ENCODE results near the gene ANGPT4. TPM values are rescaled to one million over a fixed set of nuclear protein-coding genes. Genes with fewer than 3 reads are reported as not detected.

ANGPT4 gene, protein sequence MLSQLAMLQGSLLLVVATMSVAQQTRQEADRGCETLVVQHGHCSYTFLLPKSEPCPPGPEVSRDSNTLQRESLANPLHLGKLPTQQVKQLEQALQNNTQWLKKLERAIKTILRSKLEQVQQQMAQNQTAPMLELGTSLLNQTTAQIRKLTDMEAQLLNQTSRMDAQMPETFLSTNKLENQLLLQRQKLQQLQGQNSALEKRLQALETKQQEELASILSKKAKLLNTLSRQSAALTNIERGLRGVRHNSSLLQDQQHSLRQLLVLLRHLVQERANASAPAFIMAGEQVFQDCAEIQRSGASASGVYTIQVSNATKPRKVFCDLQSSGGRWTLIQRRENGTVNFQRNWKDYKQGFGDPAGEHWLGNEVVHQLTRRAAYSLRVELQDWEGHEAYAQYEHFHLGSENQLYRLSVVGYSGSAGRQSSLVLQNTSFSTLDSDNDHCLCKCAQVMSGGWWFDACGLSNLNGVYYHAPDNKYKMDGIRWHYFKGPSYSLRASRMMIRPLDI
- polyA plus RNA-seq (ENCODE audit: insufficient read length in 12 of 12): under 1 TPM in 8 of 12 donors, not detected in 4; 0.04 to 0.17 (median 0.09) TPM
- long read RNA-seq, donor 1: 0 reads
- long read RNA-seq, donor 2: 0 reads
- long read RNA-seq, donor 3: 0 reads
- long read RNA-seq, donor 4: 0 reads
- long read RNA-seq, donor 5: 0 reads
- long read RNA-seq, donor 6: 0 reads
- long read RNA-seq, donor 7: 0 reads
- long read RNA-seq, donor 8: 0 reads
- long read RNA-seq, donor 9: 0 reads
- long read RNA-seq, donor 10: 0 reads
- long read RNA-seq, donor 11: 0 reads

DNA sequence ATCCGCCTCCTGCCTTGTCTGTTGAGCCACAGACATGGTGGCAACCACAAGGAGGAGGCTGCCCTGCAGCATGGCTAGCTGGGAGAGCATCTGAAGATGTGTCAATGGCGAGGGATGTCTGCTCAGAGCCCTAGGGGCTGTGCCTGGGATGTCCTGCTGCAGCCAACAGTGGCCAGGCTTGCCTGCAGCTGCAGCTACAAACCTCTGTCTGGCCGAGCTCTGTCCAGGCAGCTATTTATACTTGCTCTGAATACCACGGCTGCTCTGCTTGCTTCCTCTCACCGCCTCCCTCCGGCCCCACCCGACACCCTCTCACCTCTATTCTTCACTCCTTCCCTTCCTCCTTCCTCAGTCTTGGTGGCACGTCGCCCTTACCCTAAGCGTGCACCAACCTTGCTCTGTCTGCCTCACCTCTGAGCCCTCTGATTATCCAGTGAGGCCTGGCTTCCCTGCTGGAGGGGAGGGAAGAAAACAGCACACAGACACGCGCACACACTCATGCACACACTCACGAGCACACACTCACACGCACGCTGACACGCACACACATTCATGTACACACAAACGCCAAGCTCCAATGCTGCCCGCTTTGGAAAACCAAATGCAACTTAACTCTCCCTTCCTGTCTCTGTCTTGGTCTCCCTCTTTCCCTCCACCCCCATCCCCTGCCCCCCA is at the start of gene ANGPT4:
Gene ANGPT4, minus strand, starts transcription at position 210 of the 675 bp plus-strand sequence. Its CDS starts 120 bp downstream, at position 90.
- DNase-seq: no peak

DNA sequence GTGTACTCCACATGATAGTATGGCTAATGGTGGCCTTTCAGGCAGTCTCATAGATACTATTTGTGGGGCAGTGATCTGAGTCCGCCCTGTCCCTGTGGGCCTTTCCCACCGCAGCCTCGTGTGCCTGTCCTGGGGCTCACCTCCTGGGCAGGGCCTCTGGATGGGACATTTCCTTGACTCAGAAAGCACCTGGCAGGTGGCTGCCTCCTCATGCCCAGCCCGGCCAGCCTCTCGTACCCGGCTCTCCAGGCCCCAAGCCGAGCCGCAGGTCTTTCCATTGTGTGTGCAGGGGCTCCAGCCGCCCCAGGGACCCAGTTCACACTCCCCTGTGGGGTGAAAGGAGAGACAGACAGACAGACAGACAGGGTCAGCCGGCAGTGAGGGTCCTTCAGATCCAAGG is 47.7 kb upstream of the ANGPT4 start:
- DNase-seq: no peak

DNA sequence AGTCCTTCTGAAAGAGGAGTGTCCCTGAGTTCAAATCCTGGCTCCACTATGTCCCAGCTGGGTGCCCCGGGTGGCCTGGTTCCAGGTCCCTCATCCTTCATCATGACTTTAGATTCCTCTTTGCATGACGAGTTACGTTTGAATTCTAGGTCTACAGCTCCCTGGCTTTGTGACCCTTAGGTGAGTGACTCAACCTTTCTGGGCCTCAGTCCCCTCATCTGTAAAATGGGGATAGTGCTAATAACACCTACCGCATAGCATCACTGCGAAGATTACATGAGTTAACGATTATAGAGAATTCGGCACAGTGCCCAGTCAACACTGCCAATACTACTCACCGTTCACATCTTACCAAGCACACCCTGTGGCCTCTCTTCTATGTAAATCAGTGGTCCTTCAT is 46.5 kb upstream of the ANGPT4 start:
- no peak for DNase-seq

DNA sequence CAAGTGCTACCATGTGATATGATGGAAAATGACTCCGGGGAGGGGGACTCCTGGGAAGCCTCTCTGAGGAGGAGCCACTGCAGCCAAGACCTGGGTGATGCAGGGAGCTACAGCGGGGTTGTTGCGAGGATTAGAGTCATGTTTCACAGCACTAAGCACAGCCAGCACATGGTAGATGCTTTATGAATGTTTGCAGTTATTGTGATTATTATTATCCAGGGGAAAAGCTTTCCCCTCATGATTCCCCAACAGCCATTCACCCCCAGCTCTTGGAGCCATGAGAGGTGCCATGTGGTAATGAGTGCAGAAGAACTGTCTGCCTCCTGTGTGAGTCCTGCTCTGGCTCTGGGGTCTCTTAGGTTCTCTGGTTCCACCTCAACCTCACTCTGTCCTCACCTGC is 46.1 kb upstream of the ANGPT4 start:
- no peak for DNase-seq

DNA sequence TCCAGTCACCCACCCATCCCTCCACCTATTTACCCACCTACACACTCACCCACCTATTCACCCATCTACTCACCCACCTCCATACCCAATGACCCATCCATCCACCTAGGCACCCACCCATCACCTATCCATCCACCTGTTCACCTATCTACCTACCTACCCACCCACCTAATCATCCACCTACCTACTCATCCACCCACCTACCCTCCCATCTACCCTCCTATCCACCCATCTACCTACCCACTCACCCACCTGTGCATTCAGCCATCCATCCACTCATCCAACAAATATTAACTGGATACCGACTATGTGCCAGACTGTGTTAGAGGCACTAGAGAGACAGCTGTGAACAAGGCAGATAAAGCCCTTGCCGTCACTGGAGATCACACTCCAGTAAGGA is 45.6 kb upstream of the ANGPT4 start:
- DNase-seq: no peak

DNA sequence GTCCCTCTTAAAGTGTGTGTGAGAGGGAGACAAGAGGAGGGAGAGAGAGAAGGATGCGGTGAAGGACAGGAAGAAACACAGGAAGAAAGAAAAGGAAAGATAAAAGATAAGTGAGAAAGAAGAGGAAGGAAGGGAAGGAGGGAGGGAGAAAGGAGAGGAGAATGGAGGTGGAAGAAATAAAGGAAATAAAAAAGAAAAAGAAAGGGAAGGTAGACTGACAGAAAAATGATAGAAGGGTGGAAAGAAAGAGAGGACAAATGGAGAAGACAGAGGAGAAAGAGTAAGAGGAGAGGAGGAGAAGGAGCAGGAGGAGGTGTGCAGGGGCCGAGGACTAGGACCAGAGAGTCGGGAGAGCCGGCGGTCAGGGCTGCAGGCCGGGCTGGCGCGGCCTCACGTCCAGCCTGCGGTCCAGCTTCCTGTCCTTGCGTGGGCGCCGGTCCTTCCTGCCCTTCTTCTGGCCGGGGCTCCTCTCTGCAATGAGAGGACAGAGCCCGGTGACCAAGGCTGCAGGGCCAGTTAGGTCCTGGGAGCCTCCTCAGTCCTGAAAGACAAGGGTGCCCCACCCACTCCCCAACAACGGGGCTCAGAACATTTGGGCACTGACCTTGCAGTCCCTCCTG is 44.0 kb upstream of the ANGPT4 start:
- no peak for DNase-seq

DNA sequence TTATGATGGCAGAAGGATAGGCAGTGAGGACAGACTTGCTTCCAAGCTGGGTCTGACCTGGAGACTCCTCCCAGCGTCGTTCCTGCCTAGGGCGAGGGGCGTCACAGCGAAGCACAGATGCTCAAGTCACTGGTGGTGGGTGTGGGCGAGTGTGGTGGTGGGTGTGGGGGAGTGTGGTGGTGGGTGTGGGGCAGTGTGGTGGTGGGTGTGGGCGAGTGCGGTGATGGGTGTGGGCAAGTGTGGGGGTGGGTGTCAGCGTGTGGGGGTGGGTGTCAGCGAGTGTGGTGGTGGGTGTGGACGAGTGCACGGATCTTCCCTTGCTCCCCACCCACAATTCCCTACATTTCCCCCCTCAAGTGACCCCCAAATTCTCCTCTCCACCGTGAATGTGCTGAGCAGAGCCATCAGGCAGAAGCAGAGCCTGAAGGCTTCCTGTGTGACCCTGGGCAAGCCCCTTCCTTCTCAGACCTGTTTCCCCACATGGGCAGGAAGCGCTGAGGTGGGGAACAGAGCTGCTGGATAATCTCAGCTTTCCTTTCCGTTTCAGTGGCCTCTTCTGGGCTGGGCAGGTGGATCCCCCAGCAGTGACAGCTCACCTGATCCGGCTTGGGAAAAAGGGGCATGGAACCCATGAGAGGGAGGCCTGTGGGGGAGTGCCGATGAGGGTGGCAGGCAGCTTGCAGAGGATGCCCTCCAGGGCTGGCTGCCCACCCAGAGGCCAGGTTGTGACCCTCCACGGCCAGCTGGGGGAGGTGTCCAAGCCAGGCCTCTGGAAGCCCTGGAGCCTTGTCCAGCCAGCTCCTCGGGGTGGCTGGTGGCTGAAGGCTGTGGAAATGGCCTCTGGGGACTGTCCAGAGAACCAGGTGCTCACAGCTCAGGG is 43.0 kb upstream of the ANGPT4 start:
- no peak for DNase-seq

DNA sequence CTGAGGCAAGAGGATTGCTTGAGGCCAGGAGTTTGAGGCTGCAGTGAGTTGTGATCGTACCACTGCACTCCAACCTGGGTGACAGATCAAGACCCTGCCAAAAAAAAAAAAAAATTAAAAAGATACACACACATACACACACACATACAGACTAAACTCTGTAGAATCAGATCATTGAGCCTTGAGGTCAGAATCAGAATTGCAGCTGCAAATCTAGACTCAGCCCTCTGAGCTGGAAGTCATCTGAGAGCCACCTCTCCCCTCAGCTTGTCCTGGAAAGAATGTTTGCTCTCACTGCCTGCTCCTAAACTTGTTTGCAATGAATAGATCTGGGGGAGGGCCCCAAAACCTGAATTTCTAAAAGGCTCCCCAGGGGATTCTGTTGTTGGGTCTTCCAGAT is 41.4 kb upstream of the ANGPT4 start:
- DNase-seq: no peak

DNA sequence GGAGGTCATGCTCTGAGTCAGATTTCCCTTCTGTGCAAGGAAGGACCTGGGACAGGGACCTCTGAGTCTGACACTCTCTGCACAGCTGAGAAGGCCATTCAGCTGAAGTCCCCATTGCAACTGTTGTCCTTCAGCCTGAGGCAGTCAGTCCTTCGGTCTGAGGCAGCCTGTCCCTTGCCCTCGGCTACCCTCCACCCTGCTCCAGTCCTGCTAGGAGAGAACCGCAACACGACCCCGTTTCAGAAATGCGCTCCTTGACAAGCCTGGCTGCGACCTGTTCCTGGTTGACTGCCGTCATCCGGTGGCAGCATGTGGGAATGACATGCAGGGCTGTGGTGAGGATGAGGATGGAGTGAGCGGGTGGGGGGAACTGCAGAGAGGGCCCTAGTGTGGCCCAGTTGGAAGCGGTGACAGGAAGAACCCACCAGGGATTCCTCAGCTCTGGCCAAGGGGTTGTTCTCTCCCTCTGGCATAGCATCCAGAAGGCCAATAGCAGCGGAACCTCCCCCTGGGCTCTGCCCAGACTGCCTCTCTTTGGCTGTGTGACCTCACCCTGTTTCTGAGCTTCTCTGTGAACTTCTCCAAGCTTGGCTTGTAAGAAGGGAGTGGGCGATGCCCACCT is 40.3 kb upstream of the ANGPT4 start:
- peak; percentile 51 for DNase-seq

DNA sequence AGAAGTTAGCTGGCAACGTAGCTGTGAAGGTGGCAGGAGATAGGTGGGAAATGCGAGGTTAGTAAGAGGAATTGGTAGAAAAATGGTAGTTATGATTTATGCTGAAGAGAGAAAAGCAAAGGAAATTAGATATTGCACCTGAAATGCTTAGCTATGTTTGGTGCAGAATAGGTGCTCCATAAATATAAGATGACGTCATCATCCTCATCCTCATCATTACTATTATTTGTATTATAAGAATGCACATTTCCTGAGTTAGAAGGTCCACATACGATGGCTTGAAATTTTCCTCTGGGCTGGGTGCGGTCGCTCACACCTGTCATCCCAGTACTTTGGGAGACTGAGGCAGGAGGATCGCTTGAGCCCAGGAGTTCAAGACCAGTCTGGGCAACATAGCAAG is 39.5 kb upstream of the ANGPT4 start:
- DNase-seq: no peak

DNA sequence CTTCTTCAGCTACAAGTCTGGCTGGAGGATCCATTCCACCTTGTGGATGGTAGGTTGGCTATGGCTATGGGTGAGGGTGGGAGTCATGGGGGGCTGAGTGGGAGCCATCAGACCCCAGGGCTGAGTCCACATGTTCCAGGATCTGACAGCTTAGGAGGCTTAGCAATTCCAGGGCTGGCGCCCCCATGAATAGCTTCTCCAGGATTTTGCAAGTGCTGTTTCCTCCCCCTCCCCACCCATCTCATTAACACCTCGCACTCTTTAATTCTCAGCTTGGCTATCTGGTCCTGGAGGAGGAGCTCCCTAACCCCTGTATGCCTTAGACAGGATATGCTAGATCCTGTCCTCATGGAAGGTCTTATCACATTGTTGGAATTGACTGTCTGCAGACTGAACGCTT is 39.0 kb upstream of the ANGPT4 start:
- no peak for DNase-seq

DNA sequence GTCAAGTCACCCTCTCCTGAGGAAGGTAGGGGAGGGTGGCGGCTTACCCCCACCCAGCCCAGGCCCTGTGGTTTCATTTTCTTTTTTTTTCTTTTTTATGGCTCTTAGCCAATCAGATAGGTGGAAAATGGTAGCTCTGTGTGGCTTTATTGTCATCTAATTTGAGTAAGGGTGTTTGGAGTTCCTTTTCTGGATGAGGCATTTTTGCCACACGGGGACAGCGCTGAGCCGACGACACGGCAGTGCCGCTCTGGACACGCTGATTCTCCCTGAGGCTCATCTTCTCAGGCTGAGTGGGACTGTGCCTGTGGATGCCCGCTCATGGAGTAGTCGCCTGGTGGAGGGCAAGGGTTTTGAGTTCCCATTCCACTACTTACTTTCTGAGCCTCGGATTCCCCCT is 37.6 kb upstream of the ANGPT4 start:
- DNase-seq: peak; percentile 2

DNA sequence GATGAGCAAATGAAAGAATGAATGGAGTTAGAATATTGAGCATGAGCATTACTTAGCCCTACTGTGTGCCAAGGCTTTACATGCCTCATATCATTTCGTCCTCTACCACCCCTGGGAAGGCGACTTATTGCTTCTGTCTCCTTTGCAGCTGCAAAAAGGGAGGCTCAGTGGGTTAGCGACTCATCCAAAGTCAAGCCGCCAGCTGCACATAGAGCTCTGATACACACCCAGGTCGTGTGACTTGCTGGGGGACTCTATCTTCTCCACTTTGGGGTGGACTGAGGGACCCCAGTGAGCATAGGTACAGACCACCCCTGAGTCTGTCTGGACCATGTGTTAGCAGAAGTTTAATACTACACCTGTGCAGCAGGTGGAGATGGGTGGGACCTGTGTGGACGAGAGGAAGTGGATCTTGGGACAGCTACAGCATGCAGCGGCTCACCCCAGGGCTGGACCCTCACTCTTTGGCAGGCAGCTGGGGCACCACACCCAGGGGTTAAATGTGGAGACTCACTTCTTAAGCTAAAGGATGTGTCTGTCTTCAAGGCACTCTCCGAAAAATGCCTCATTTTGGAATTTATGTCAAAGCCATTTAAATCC is 36.2 kb upstream of the ANGPT4 start:
- DNase-seq: no peak

DNA sequence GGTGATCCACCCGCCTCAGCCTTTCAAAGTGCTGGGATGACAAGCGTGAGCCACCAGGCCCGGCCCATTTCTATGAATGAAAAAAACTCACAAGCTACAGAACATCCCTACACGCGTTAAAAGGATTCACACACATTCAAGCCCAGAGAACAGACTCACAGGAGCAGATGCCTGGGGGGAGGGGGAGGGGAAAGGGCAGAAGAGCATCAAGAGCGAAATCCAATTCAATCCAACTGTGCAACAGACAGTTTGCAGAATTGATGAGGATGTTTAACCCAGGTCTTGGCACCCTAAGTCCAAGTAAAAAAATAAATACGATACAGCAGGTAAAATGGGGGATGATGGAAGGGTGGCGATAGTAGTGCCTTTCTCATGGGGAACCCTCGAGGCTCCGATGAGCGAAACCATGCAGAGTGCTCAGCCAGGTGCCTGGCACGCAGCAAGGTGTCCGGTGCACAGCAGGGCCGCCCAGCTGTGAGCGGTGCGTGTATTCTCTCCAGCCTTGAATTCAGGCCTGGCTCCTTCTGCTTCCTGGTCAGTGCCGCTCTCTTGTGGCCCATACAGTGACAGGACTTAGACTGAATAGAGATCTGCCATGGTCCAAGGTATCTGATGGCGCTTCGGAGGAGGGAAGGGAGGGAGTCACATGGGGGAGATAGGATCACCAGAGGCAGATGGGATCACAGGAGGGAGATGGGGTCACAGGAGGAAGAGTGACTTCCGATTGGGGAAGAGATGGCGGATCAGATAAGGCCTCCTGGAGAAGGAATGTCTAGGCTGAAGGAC is 35.4 kb upstream of the ANGPT4 start:
- no peak for DNase-seq

DNA sequence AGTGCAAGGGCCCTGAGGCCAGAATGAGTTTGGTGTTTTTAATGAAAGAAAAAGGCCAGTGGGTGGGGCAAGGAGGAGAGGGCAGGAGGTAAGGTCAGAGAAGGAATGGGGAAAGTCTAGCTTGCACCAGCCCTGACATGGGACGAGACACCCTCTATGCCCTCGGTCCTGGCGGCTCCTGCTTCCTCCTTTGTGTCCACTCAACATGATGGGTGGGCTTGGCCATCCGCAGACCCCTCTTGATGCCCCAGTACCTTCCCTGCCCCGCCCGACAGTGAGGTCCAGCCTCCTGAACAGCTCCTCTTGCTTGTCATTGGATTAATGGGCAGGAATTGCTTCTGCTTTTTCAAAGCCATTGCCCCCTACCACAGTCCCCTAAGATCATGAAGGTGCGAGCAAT is 33.6 kb upstream of the ANGPT4 start:
- no peak for DNase-seq

DNA sequence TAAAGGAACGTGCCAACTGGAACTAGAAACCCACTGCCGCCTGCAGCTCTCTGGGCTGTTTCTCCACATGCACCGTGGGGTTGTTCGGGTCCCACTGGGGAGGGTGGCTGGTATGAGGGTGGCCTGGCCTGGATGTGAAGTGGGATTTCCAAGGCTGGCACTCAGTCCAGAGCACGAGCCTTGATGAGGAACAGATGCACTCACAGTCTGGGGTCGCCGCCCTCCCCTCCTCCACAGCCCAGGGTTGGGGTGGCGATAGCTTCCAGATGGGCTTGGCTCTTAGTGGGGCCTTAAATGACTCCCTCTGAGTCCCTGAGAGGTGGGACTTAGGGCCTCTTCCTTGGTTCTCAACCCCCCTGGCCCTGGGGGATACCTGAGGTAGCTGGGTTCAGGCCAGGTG is 30.7 kb upstream of the ANGPT4 start:
- no peak for DNase-seq

DNA sequence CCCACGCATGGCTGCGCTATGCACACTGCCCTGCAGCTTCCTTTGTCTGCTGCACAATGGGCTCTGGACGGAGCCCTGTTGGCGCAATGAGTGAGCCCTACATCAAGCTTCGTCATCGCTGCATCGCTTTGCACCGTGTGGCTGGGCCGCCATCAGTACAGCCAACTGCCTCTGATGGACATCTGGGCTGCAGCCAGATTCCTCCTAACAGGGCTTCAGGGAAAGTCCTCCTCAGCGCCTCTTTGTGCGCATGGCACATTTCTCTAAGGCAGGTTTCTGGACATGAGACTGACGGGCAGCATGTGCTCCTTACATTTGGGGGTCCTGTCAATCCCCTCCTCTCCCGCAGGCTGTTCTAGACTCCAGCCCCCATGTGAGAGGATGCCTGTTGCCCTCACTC is 29.7 kb upstream of the ANGPT4 start:
- no peak for DNase-seq

DNA sequence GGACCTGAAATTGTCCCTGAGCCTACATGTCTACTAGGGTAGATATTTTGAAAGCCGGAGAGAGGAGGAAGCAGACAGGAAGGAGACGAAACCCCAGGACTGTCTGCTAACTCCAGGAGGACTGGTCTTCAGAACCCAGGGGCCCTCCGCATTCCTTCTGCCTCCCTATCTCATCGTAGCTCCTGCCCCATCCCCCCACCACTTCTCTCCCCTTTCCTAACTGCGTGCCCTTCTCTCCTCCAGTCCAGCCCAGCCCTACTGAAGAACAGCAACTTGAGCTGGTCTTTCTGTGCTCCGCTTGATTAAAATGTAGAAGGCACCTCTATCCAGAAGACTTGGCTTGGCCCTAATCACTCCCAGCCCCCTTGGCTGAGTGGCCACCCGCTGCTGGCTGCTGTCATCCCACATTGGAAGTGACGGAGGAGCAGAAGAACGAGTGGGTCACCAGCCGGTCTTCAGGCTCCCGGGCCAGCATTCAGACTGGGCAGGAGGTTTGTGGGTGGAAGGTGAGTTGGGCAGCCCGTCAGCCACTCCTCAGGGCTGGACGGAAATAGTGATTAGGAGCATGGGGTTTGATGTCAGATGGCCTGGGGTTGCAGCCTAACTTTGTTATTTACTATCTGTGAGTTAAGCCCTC is 28.8 kb upstream of the ANGPT4 start:
- DNase-seq: no peak

DNA sequence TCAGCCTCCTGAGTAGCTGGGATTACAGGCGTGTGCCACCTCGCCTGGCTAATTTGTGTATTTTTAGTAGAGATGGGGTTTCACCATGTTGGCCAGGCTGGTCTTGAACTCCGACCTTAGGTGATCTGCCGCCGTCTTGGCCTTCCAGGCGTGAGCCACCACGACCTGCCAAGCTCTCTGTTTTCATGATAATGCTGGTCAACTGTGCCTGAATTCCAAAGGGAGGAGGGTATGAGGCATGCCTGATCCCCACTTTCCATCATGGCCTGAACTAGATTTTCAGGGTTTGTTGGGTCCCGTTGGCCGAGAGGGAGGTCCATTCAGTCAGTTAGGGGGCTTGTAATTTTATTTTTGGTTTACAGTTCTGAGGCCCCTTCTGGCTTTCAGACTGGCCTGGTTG is 28.0 kb upstream of the ANGPT4 start:
- DNase-seq: no peak
